GM23338 (cell line): ENCODE measurements around the gene TMEM135. TPM values are rescaled to one million over a fixed set of nuclear protein-coding genes. Genes with fewer than 3 reads are reported as not detected.
A peak's percentile ranks its signal among the peaks of the same experiment; 100 is the strongest.

Experiments used
- ATAC-seq: fragments of 200-7000 bp; cut with Tn5 transposase; 3 replicates; pipeline ENCODE4 v1.9.1; 2020
- DNase-seq: peaks from one replicate; pipeline ENCODE4 v3.0.0-alpha.2; 2015; ENCODE audit warnings: low spot score
- H2AFZ ChIP-seq: fragments of 200-600 bp; sonication (generic); 2 replicates; pipeline ENCODE4 v1.8.0; 2016; ENCODE audit warnings: antibody characterized with exemption, mild to moderate bottlenecking, moderate library complexity
- H3F3A ChIP-seq: fragments of 200-600 bp; sonication (generic); replicated peaks from 2 replicates; pipeline ENCODE4 v1.8.0; 2017; ENCODE audit warnings: antibody characterized with exemption, mixed run types, low read depth
- H3K27ac ChIP-seq: fragments of 200-600 bp; sonication (generic); 2 replicates; pipeline ENCODE4 v1.6.1; 2016; ENCODE audit warnings: low read depth
- H3K27me3 ChIP-seq: fragments of 200-600 bp; sonication (generic); 2 replicates; pipeline ENCODE4 v1.8.0; 2016; ENCODE audit warnings: mild to moderate bottlenecking, mixed run types, moderate library complexity; ENCODE audit not compliant: insufficient read depth
- H3K36me3 ChIP-seq: fragments of 200-600 bp; sonication (generic); 2 replicates; pipeline ENCODE4 v1.8.0; 2016; ENCODE audit warnings: mild to moderate bottlenecking; ENCODE audit not compliant: insufficient read depth
- H3K4me1 ChIP-seq: fragments of 200-600 bp; sonication (generic); 2 replicates; pipeline ENCODE4 v1.8.0; 2016; ENCODE audit warnings: mild to moderate bottlenecking, moderate library complexity; ENCODE audit not compliant: insufficient read depth
- H3K4me2 ChIP-seq: fragments of 200-600 bp; sonication (generic); 2 replicates; pipeline ENCODE4 v1.7.1; 2017; ENCODE audit warnings: mixed run types
- H3K4me3 ChIP-seq: fragments of 200-600 bp; sonication (generic); 2 replicates; pipeline ENCODE4 v1.6.1; 2016; ENCODE audit warnings: mixed run types
- H3K79me2 ChIP-seq: fragments of 200-600 bp; sonication (generic); replicated peaks from 2 replicates; pipeline ENCODE4 v1.8.0; 2017; ENCODE audit warnings: mild to moderate bottlenecking; ENCODE audit not compliant: insufficient read depth
- H3K9me2 ChIP-seq: fragments of 200-600 bp; sonication (generic); 2 replicates; pipeline ENCODE4 v1.8.0; 2017; ENCODE audit not compliant: insufficient read depth
- H4K20me1 ChIP-seq: fragments of 200-600 bp; sonication (generic); replicated peaks from 2 replicates; pipeline ENCODE4 v1.8.0; 2017; ENCODE audit warnings: mild to moderate bottlenecking; ENCODE audit not compliant: insufficient read depth
- H3K27ac Mint-ChIP-seq: 2 replicates; pipeline ENCODE4 v1.8.0; 2020; ENCODE audit warnings: inconsistent platforms, mild to moderate bottlenecking, moderate library complexity, mixed read lengths
- H3K27me3 Mint-ChIP-seq: 3 replicates; pipeline ENCODE4 v1.8.0; 2022; ENCODE audit warnings: low read depth, mild to moderate bottlenecking, moderate library complexity, mixed read lengths, inconsistent platforms; ENCODE audit not compliant: insufficient read depth, poor library complexity
- H3K36me3 Mint-ChIP-seq: 3 replicates; pipeline ENCODE4 v1.8.0; 2021; ENCODE audit warnings: low read depth, mild to moderate bottlenecking, inconsistent platforms, moderate library complexity, mixed read lengths
- H3K4me1 Mint-ChIP-seq: 3 replicates; pipeline ENCODE4 v1.8.0; 2020; ENCODE audit warnings: mild to moderate bottlenecking, inconsistent platforms, mixed read lengths
- H3K4me3 Mint-ChIP-seq: 3 replicates; pipeline ENCODE4 v1.8.0; 2021; ENCODE audit warnings: moderate library complexity, mild to moderate bottlenecking, inconsistent platforms, mixed read lengths
- H3K9me3 Mint-ChIP-seq: 3 replicates; pipeline ENCODE4 v1.8.0; 2020; ENCODE audit warnings: moderate library complexity, mild to moderate bottlenecking, inconsistent platforms, mixed read lengths
- CREB1 ChIP-seq: fragments of 250-450 bp; sonication (Bioruptor Pico); IDR thresholded peaks from 2 replicates; pipeline ENCODE4 v1.5.0; 2020; ENCODE audit warnings: low read depth, mild to moderate bottlenecking, moderate library complexity
- EZH2 ChIP-seq: fragments of 200-600 bp; sonication (generic); IDR thresholded peaks from one replicate; pipeline ENCODE4 v1.8.0; 2017; ENCODE audit warnings: antibody characterized with exemption, mild to moderate bottlenecking, low read depth; ENCODE audit not compliant: unreplicated experiment
- EZH2phosphoT487 ChIP-seq: fragments of 200-600 bp; sonication (generic); IDR thresholded peaks from one replicate; pipeline ENCODE4 v1.8.1; 2018; ENCODE audit warnings: antibody characterized with exemption; ENCODE audit not compliant: unreplicated experiment
- JUNB ChIP-seq: IDR thresholded peaks from one replicate; pipeline ENCODE4 v1.6.1; 2016; ENCODE audit warnings: antibody characterized with exemption; ENCODE audit not compliant: unreplicated experiment
- NANOG ChIP-seq: IDR thresholded peaks from 2 replicates; pipeline ENCODE4 v1.6.1; 2016; ENCODE audit warnings: antibody characterized with exemption, borderline replicate concordance
- POLR2AphosphoS5 ChIP-seq: IDR thresholded peaks from 2 replicates; pipeline ENCODE4 v1.6.1; 2016; ENCODE audit warnings: antibody characterized with exemption, low read depth
- STAT1 ChIP-seq: IDR thresholded peaks from one replicate; pipeline ENCODE4 v1.6.1; 2016; ENCODE audit warnings: antibody characterized with exemption; ENCODE audit not compliant: unreplicated experiment
- ZNF114 ChIP-seq: fragments of 250-450 bp; sonication (Bioruptor Pico); IDR thresholded peaks from 2 replicates; pipeline ENCODE4 v1.5.0; 2020; ENCODE audit warnings: mild to moderate bottlenecking, moderate library complexity
- ZNF331 ChIP-seq: fragments of 250-450 bp; sonication (Bioruptor Pico); IDR thresholded peaks from 2 replicates; pipeline ENCODE4 v1.5.0; 2020; ENCODE audit warnings: low read depth, mild to moderate bottlenecking, moderate library complexity
- polyA plus RNA-seq: library from polyadenylated mRNA; unstranded; fragments of >200 nt; fragmentation: Nextera tagmentation; extraction: Ambion mirVana; gene quantifications from 2 replicates; pipeline ENCODE4 v1.2.1, GENCODE V29; 2016
- total RNA-seq: library from RNA; depleted of rRNA; stranded (reverse); fragments of >200 nt; shearing (Covaris generic); gene quantifications from 2 replicates; pipeline ENCODE4 v1.2.3, GENCODE V29; 2014
- TF ChIP-seq, protein P1 (sequence below): IDR thresholded peaks from one replicate; pipeline ENCODE4 v1.6.1; 2018; ENCODE audit warnings: antibody characterized with exemption; ENCODE audit not compliant: unreplicated experiment
- TF ChIP-seq, protein P2 (sequence below), 2 experiments: fragments of 200-600 bp in 1 of 2; sonication (generic) in 1 of 2; conservative IDR thresholded peaks; 2 replicates each; pipeline versions ENCODE4 v1.5.1 to v1.6.1; 2016 to 2017; ENCODE audit warnings: antibody characterized with exemption in 2 of 2, low read depth in 2 of 2, mild to moderate bottlenecking in 2 of 2, moderate library complexity in 1 of 2
- TF ChIP-seq, protein P3 (sequence below): fragments of 250-450 bp; sonication (Bioruptor Pico); IDR thresholded peaks from 2 replicates; pipeline ENCODE4 v1.5.0; 2020; ENCODE audit warnings: mild to moderate bottlenecking, moderate library complexity
- TF ChIP-seq, protein P4 (sequence below): IDR thresholded peaks from 2 replicates; pipeline ENCODE4 v1.6.1; 2016; ENCODE audit warnings: antibody characterized with exemption

Gene TMEM135
- total and polyA plus RNA-seq, 2 experiments from 2014 or later, result 23.4 to 49.9 TPM

DNA sequence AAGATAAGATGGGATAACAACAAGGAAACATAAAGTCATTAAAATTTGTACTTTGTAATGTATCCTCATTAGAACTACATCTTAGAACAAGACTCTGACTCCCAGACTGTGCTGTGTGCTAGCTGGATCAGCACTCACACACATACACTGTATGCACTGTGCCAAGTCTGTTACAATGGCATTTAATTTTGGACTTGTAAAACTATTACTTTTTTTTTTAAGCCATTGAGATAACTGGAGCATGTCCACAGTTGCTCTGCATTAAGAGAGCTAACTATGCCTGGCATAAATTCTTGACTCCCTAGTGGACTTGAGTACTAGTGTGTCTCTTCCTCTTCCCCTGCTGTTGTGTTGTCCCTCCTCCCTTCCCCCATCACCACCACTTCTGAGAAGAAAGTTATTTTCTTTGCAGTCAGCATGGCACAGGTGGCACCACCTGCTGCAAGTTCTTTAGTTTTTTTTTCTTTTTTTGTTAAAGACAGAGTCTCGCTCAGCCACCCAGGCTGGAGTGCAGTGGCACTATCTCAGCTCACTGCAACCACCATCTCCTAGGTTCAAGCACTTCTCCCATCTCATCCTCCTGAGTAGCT lies 268.6 kb downstream of the TMEM135 start:
- no peak overlapping the region for H2AFZ ChIP-seq
- H3K36me3 ChIP-seq, result no peaks in the 10 kb centered on the region
- Mint-ChIP-seq H3K36me3 (no peaks in the 10 kb centered on the region), H3K27ac (0 out of 2 replicates have a peak overlapping the region, but pooled peaks have one; percentile 31), H3K9me3 (no peaks in the 10 kb centered on the region), H3K4me1 (peaks cover 29% of the 10 kb centered on the region), H3K4me3 (no peak overlapping the region), H3K27me3 (peaks cover 2% of the 10 kb centered on the region)
- H3K79me2 ChIP-seq, result no peaks in the 10 kb centered on the region
- H3K4me2 ChIP-seq, result no peak overlapping the region
- no peaks in the 10 kb centered on the region for H3K9me2 ChIP-seq
- H3K27ac ChIP-seq, result no peak overlapping the region
- H3F3A ChIP-seq, result no peaks in the 10 kb centered on the region
- TF ChIP-seq, protein P1, sequence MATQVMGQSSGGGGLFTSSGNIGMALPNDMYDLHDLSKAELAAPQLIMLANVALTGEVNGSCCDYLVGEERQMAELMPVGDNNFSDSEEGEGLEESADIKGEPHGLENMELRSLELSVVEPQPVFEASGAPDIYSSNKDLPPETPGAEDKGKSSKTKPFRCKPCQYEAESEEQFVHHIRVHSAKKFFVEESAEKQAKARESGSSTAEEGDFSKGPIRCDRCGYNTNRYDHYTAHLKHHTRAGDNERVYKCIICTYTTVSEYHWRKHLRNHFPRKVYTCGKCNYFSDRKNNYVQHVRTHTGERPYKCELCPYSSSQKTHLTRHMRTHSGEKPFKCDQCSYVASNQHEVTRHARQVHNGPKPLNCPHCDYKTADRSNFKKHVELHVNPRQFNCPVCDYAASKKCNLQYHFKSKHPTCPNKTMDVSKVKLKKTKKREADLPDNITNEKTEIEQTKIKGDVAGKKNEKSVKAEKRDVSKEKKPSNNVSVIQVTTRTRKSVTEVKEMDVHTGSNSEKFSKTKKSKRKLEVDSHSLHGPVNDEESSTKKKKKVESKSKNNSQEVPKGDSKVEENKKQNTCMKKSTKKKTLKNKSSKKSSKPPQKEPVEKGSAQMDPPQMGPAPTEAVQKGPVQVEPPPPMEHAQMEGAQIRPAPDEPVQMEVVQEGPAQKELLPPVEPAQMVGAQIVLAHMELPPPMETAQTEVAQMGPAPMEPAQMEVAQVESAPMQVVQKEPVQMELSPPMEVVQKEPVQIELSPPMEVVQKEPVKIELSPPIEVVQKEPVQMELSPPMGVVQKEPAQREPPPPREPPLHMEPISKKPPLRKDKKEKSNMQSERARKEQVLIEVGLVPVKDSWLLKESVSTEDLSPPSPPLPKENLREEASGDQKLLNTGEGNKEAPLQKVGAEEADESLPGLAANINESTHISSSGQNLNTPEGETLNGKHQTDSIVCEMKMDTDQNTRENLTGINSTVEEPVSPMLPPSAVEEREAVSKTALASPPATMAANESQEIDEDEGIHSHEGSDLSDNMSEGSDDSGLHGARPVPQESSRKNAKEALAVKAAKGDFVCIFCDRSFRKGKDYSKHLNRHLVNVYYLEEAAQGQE, result no peak
- TF ChIP-seq ZNF331 (CRISPR knock-in tag) (no peak), NANOG (no peak), EZH2 (no peak), ZNF114 (CRISPR knock-in tag) (no peak), CREB1 (CRISPR knock-in tag) (no peak), STAT1 (no peak), EZH2phosphoT487 (no peak), JUNB (no peak), POLR2AphosphoS5 (no peak)
- TF ChIP-seq, protein P2, sequence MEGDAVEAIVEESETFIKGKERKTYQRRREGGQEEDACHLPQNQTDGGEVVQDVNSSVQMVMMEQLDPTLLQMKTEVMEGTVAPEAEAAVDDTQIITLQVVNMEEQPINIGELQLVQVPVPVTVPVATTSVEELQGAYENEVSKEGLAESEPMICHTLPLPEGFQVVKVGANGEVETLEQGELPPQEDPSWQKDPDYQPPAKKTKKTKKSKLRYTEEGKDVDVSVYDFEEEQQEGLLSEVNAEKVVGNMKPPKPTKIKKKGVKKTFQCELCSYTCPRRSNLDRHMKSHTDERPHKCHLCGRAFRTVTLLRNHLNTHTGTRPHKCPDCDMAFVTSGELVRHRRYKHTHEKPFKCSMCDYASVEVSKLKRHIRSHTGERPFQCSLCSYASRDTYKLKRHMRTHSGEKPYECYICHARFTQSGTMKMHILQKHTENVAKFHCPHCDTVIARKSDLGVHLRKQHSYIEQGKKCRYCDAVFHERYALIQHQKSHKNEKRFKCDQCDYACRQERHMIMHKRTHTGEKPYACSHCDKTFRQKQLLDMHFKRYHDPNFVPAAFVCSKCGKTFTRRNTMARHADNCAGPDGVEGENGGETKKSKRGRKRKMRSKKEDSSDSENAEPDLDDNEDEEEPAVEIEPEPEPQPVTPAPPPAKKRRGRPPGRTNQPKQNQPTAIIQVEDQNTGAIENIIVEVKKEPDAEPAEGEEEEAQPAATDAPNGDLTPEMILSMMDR (conservative IDR thresholded peaks at IDR 0.05; ENCODE audit: low read depth in 2 of 2), result no peak
- TF ChIP-seq, protein P3, sequence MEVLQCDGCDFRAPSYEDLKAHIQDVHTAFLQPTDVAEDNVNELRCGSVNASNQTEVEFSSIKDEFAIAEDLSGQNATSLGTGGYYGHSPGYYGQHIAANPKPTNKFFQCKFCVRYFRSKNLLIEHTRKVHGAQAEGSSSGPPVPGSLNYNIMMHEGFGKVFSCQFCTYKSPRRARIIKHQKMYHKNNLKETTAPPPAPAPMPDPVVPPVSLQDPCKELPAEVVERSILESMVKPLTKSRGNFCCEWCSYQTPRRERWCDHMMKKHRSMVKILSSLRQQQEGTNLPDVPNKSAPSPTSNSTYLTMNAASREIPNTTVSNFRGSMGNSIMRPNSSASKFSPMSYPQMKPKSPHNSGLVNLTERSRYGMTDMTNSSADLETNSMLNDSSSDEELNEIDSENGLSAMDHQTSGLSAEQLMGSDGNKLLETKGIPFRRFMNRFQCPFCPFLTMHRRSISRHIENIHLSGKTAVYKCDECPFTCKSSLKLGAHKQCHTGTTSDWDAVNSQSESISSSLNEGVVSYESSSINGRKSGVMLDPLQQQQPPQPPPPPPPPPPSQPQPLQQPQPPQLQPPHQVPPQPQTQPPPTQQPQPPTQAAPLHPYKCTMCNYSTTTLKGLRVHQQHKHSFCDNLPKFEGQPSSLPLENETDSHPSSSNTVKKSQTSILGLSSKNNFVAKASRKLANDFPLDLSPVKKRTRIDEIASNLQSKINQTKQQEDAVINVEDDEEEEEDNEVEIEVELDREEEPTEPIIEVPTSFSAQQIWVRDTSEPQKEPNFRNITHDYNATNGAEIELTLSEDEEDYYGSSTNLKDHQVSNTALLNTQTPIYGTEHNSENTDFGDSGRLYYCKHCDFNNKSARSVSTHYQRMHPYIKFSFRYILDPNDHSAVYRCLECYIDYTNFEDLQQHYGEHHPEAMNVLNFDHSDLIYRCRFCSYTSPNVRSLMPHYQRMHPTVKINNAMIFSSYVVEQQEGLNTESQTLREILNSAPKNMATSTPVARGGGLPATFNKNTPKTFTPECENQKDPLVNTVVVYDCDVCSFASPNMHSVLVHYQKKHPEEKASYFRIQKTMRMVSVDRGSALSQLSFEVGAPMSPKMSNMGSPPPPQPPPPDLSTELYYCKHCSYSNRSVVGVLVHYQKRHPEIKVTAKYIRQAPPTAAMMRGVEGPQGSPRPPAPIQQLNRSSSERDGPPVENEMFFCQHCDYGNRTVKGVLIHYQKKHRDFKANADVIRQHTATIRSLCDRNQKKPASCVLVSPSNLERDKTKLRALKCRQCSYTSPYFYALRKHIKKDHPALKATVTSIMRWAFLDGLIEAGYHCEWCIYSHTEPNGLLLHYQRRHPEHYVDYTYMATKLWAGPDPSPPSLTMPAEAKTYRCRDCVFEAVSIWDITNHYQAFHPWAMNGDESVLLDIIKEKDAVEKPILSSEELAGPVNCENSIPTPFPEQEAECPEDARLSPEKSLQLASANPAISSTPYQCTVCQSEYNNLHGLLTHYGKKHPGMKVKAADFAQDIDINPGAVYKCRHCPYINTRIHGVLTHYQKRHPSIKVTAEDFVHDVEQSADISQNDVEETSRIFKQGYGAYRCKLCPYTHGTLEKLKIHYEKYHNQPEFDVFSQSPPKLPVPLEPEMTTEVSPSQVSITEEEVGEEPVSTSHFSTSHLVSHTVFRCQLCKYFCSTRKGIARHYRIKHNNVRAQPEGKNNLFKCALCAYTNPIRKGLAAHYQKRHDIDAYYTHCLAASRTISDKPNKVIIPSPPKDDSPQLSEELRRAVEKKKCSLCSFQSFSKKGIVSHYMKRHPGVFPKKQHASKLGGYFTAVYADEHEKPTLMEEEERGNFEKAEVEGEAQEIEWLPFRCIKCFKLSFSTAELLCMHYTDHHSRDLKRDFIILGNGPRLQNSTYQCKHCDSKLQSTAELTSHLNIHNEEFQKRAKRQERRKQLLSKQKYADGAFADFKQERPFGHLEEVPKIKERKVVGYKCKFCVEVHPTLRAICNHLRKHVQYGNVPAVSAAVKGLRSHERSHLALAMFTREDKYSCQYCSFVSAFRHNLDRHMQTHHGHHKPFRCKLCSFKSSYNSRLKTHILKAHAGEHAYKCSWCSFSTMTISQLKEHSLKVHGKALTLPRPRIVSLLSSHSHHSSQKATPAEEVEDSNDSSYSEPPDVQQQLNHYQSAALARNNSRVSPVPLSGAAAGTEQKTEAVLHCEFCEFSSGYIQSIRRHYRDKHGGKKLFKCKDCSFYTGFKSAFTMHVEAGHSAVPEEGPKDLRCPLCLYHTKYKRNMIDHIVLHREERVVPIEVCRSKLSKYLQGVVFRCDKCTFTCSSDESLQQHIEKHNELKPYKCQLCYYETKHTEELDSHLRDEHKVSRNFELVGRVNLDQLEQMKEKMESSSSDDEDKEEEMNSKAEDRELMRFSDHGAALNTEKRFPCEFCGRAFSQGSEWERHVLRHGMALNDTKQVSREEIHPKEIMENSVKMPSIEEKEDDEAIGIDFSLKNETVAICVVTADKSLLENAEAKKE (CRISPR knock-in tag), result no peak
- TF ChIP-seq, protein P4, sequence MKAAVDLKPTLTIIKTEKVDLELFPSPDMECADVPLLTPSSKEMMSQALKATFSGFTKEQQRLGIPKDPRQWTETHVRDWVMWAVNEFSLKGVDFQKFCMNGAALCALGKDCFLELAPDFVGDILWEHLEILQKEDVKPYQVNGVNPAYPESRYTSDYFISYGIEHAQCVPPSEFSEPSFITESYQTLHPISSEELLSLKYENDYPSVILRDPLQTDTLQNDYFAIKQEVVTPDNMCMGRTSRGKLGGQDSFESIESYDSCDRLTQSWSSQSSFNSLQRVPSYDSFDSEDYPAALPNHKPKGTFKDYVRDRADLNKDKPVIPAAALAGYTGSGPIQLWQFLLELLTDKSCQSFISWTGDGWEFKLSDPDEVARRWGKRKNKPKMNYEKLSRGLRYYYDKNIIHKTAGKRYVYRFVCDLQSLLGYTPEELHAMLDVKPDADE, result no peak
- H4K20me1 ChIP-seq, result no peaks in the 10 kb centered on the region
- ATAC-seq (no peak), DNase-seq (no peak)
- no peak overlapping the region for H3K4me3 ChIP-seq
- peaks cover 14% of the 10 kb centered on the region for H3K4me1 ChIP-seq
- H3K27me3 ChIP-seq, result no peaks in the 10 kb centered on the region
